ENCODE results near the gene XYLT1. TPM values are rescaled to one million over a fixed set of nuclear protein-coding genes. Genes with fewer than 3 reads are reported as not detected.

Gene XYLT1
- total RNA-seq, 1 experiment from 2014 or later, result 14.5 TPM

GRCh38 chr16:17414421-17414820 lies 56.3 kb downstream of the XYLT1 start:
- Histone ChIP-seq H3K79me2 (ENCODE audit: insufficient read depth, low read length) (peaks cover 2% of the 10 kb centered on the region; the same call in 1 of the 2 replicates), H3K9me3 (ENCODE audit: control insufficient read depth, low read depth, low read length) (no peaks in the 10 kb centered on the region), H3K14ac (ENCODE audit: insufficient read depth, low read length) (peak overlapping the region; percentile 8; the same call in 1 of the 2 replicates), H4K8ac (replicated peaks; ENCODE audit: insufficient read length, low read depth, low read length) (no peak overlapping the region), H3K23me2 (ENCODE audit: insufficient read length, low read depth, low read length, poor library complexity, severe bottlenecking) (no peaks in the 10 kb centered on the region), H2BK5ac (ENCODE audit: insufficient read length, low read length) (no peak overlapping the region), H2BK120ac (ENCODE audit: low read depth, low read length, poor library complexity, severe bottlenecking) (no peak overlapping the region), H3K4me1 (ENCODE audit: insufficient read depth, low read length) (no peaks in the 10 kb centered on the region; the same call in 1 of the 2 replicates), H3K79me1 (ENCODE audit: insufficient read depth, low read depth, low read length, poor library complexity, severe bottlenecking) (no peaks in the 10 kb centered on the region), H2AK5ac (ENCODE audit: insufficient read length, low read length) (no peak overlapping the region), H3T11ph (ENCODE audit: low read length) (no peak overlapping the region), H2BK15ac (ENCODE audit: low read depth, low read length) (no peak overlapping the region), H2AFZ (ENCODE audit: low read length) (no peak overlapping the region), H4K5ac (ENCODE audit: insufficient read length, low read depth, low read length) (no peak overlapping the region), H3K18ac (ENCODE audit: insufficient read length, low read depth, low read length) (peak overlapping the region; percentile 3), H3K27ac (ENCODE audit: insufficient read length, low read depth, low read length) (no peak overlapping the region), H3K23ac (ENCODE audit: insufficient read length, low read depth, low read length) (no peak overlapping the region), H3K4me2 (ENCODE audit: insufficient read depth, insufficient read length, low read length) (no peak overlapping the region), H3K9ac (ENCODE audit: extremely low read depth, insufficient read length, low read length) (no peak overlapping the region), H3K56ac (ENCODE audit: insufficient read length, low read depth, low read length) (no peak overlapping the region), H2BK12ac (ENCODE audit: insufficient read length, low read depth, low read length) (no peak overlapping the region), H4K20me1 (ENCODE audit: control insufficient read depth, insufficient read depth, insufficient read length) (no peaks in the 10 kb centered on the region), H2BK20ac (ENCODE audit: low read depth, low read length, poor library complexity, severe bottlenecking) (no peak overlapping the region), H3K27me3 (ENCODE audit: insufficient read depth, low read length) (no peaks in the 10 kb centered on the region), H4K91ac (ENCODE audit: insufficient read length, low read depth, low read length) (no peak overlapping the region), H3K4ac (ENCODE audit: low read depth, low read length) (no peak overlapping the region)
- Mint-ChIP-seq H3K27ac (peak overlapping the region in 2 of 3 experiments; percentile 33 to 76; a peak in 4 of 7 replicates), H3K4me1 (peaks cover 47 to 54% of the 10 kb centered on the region in 2 experiments), H3K4me3 (no peak overlapping the region; a peak in 1 of 5 replicates), H3K9me3 (no peaks in the 10 kb centered on the region), H3K27me3 (ENCODE audit: low read depth) (no peaks in the 10 kb centered on the region; the same call in 1 of the 2 replicates), H3K36me3 (ENCODE audit: insufficient read depth in 1 of 3, low read depth in 3 of 3) (peaks cover 0 to 4% (median 0%) of the 10 kb centered on the region in 3 experiments; a peak in 3 of 7 replicates)
- no CpG with 5 or more reads among the region's 8 CpGs for WGBS (ENCODE audit: extremely low coverage, insufficient read length, low lambda C conversion rate)
- TF ChIP-seq CTCF (conservative IDR thresholded peaks at IDR 0.05), result no peak
- DNase-seq, result no peak

Data from H9 (cell line).